Fibroblast of lung (primary cell): ENCODE results near the gene NPIPA5. TPM values are rescaled to one million over a fixed set of nuclear protein-coding genes. Genes with fewer than 3 reads are reported as not detected.
A peak's percentile ranks its signal among the peaks of the same experiment; 100 is the strongest.
"Not testable (repeated sequence)": the region's sequence is repeated elsewhere in the genome, so short reads cannot be mapped to it uniquely, and the experiment has no call there.

Source experiments
- DNase-seq, 2 donors: peaks; one replicate each; pipeline versions ENCODE4 v3.0.0 to v3.0.0-alpha.2; 2010; ENCODE audit warnings: low read depth in 2 of 2
- H2AFZ ChIP-seq: 2 replicates; pipeline ENCODE4 v1.5.1; 2012; ENCODE audit warnings: low read length, control low read depth, inconsistent platforms
- H3K27ac ChIP-seq: 2 replicates; pipeline ENCODE4 v1.5.1; 2011; ENCODE audit warnings: low read length, control low read depth; ENCODE audit not compliant: insufficient read depth
- H3K27me3 ChIP-seq: 2 replicates; pipeline ENCODE4 v1.5.1; 2011; ENCODE audit warnings: mild to moderate bottlenecking, low read length; ENCODE audit not compliant: control insufficient read depth, insufficient read depth
- H3K36me3 ChIP-seq: 2 replicates; pipeline ENCODE4 v1.5.1; 2011; ENCODE audit warnings: low read length; ENCODE audit not compliant: control insufficient read depth, insufficient read depth
- H3K4me1 ChIP-seq: 2 replicates; pipeline ENCODE4 v1.5.1; 2011; ENCODE audit warnings: low read length; ENCODE audit not compliant: control insufficient read depth, insufficient read depth; ENCODE audit errors: extremely low read depth
- H3K4me2 ChIP-seq: 2 replicates; pipeline ENCODE4 v1.5.1; 2011; ENCODE audit warnings: low read length, control low read depth; ENCODE audit not compliant: insufficient read depth; ENCODE audit errors: extremely low read depth
- H3K4me3 ChIP-seq, 4 experiments: fragments of 200-600 bp in 1 of 4; sonication (generic) in 1 of 4; replicated peaks in 1 of 4; 2 replicates each; pipeline ENCODE4 v1.5.1; 2011 to 2016; ENCODE audit warnings: low read length in 4 of 4, low read depth in 3 of 4, mild to moderate bottlenecking in 3 of 4, control low read depth in 2 of 4, inconsistent platforms in 1 of 4, mixed read lengths in 1 of 4; ENCODE audit not compliant: insufficient read depth in 1 of 4; ENCODE audit errors: control extremely low read depth in 1 of 4
- H3K79me2 ChIP-seq: 2 replicates; pipeline ENCODE4 v1.5.1; 2012; ENCODE audit warnings: mild to moderate bottlenecking, low read length, inconsistent platforms; ENCODE audit not compliant: control insufficient read depth, insufficient read depth
- H3K9ac ChIP-seq: 2 replicates; pipeline ENCODE4 v1.5.1; 2011; ENCODE audit warnings: mild to moderate bottlenecking, low read length, control low read depth; ENCODE audit not compliant: insufficient read depth
- H3K9me3 ChIP-seq: 2 replicates; pipeline ENCODE4 v1.5.1; 2012; ENCODE audit warnings: low read depth, low read length; ENCODE audit not compliant: control insufficient read depth, insufficient read depth
- H4K20me1 ChIP-seq: 2 replicates; pipeline ENCODE4 v1.5.1; 2011; ENCODE audit warnings: low read length; ENCODE audit not compliant: control insufficient read depth, insufficient read depth; ENCODE audit errors: extremely low read depth
- EZH2 ChIP-seq: IDR thresholded peaks from 2 replicates; pipeline ENCODE4 v1.5.1; 2012; ENCODE audit warnings: low read length, control low read depth, mild to moderate bottlenecking; ENCODE audit errors: missing control alignments
- polyA plus RNA-seq, 2 donors: library from polyadenylated mRNA; depleted of rRNA in 1 of 2; stranded (reverse) in 1 of 2; unstranded in 1 of 2; fragments of >200 nt; gene quantifications; 2 replicates each; pipeline ENCODE4 v1.2.1, GENCODE V29; 2011 to 2012; ENCODE audit warnings: missing spikeins in 1 of 2
- total RNA-seq: library from RNA; depleted of rRNA; stranded (reverse); fragments of >200 nt; gene quantifications from 2 replicates; pipeline ENCODE4 v1.2.1, GENCODE V29; 2014
- TF ChIP-seq, protein P1 (sequence below), 2 donors: IDR thresholded peaks in 1 of 2; conservative IDR thresholded peaks in 1 of 2; 1 replicate in 1 of 2; 2 replicates in 1 of 2; pipeline ENCODE4 v1.5.1; 2011 to 2012; ENCODE audit warnings: low read length in 2 of 2, control low read depth in 1 of 2, inconsistent platforms in 1 of 2, low read depth in 1 of 2, mild to moderate bottlenecking in 1 of 2

NPIPA5 gene
- total and polyA plus RNA-seq, 2 donors (not counting 1 experiment from before 2014, with no cell fraction given): 8.6 to 32.9 TPM

DNA sequence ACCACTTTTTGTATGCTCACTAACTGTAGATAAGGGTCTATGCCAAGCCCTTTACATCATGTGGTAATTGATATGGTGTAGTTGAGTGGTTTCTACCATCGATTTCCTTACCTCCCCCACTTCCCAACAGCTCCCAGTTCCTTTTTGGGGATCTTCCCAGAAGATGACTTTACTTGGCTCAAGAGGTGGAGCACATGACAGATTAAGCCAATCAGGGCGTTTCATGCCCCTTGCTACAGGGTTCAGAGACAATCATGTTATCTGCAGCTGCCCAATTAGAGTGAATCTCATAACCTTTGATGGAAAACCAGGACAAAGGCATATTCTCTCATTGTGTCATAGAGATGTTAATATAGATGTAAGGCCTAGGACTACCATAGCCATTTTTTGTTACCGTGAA lies 40.1 kb upstream of the NPIPA5 start:
- no peak overlapping the region for H3K4me2 ChIP-seq
- DNase-seq: peak in 1 of 2 donors; percentile 15

DNA sequence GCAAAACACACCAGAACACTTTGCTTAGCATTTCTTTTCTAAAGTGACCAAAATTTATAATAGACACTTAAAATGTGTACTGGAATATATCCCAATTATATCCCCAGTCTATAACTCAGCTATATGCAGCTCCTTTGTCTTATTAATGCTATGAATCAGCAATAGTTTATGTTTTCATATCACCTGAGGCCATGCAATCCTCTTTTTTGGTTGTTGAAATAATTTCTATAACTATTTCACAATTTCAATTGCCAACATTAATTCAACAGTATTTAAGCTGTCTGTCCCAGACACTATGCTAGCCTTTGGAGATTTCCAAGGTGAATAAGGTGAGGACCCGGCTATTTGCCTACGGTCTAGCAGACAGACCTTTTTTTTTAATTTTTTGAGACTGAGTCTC lies 39.1 kb upstream of the NPIPA5 start:
- no peak for DNase-seq
- no peak overlapping the region for H3K27ac ChIP-seq
- H3K4me2 ChIP-seq: no peak overlapping the region
- H3K79me2 ChIP-seq: no peaks in the 10 kb centered on the region
- H3K36me3 ChIP-seq: no peaks in the 10 kb centered on the region
- no peak overlapping the region for H3K9ac ChIP-seq
- H2AFZ ChIP-seq: no peak overlapping the region
- H3K27me3 ChIP-seq: no peaks in the 10 kb centered on the region
- TF ChIP-seq, protein P1, sequence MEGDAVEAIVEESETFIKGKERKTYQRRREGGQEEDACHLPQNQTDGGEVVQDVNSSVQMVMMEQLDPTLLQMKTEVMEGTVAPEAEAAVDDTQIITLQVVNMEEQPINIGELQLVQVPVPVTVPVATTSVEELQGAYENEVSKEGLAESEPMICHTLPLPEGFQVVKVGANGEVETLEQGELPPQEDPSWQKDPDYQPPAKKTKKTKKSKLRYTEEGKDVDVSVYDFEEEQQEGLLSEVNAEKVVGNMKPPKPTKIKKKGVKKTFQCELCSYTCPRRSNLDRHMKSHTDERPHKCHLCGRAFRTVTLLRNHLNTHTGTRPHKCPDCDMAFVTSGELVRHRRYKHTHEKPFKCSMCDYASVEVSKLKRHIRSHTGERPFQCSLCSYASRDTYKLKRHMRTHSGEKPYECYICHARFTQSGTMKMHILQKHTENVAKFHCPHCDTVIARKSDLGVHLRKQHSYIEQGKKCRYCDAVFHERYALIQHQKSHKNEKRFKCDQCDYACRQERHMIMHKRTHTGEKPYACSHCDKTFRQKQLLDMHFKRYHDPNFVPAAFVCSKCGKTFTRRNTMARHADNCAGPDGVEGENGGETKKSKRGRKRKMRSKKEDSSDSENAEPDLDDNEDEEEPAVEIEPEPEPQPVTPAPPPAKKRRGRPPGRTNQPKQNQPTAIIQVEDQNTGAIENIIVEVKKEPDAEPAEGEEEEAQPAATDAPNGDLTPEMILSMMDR (conservative IDR thresholded peaks at IDR 0.05 in 1 of 2, IDR thresholded peaks at IDR 0.05 in 1 of 2; ENCODE audit: low read depth in 1 of 2, low read length in 2 of 2): no peak
- no peak for TF ChIP-seq EZH2
- no peaks in the 10 kb centered on the region for H4K20me1 ChIP-seq
- H3K4me1 ChIP-seq: no peaks in the 10 kb centered on the region
- no peaks in the 10 kb centered on the region for H3K9me3 ChIP-seq
- H3K4me3 ChIP-seq: no peak overlapping the region

More for the DNA sequence above, 40.1 kb upstream of the NPIPA5 start:
- Histone ChIP-seq H2AFZ (no peak overlapping the region), H3K27ac (no peak overlapping the region), H3K79me2 (no peaks in the 10 kb centered on the region), H4K20me1 (no peaks in the 10 kb centered on the region), H3K4me3 (no peak overlapping the region), H3K36me3 (no peaks in the 10 kb centered on the region), H3K27me3 (no peaks in the 10 kb centered on the region), H3K9me3 (no peaks in the 10 kb centered on the region), H3K9ac (no peak overlapping the region), H3K4me1 (no peaks in the 10 kb centered on the region)
- no peak for TF ChIP-seq EZH2
- TF ChIP-seq, protein P1 (conservative IDR thresholded peaks at IDR 0.05 in 1 of 2, IDR thresholded peaks at IDR 0.05 in 1 of 2; ENCODE audit: low read depth in 1 of 2, low read length in 2 of 2): no peak

DNA sequence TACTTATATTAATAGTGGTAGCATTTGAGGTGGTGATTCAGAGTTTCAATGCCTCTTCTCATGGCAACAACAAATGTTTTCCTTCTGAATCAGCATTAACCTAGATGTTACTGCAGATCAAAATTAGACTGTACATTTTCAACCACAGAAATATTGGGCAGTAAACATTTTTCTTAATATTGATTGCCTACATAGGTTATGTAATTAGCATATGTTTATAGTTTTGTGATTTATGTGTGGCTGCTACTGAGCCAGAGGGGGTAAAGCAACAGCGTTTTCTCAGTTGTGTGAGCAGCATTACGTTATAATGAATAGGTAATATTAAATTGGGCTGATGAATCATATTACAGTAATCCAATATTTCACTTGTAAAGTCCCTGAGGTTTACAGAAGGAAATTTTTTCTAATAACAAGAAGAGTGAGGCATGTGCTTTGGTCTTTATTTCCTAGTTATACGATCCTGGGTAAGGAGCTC lies 37.5 kb upstream of the NPIPA5 start:
- H3K4me1 ChIP-seq: no peaks in the 10 kb centered on the region
- TF ChIP-seq EZH2: no peak
- TF ChIP-seq, protein P1 (conservative IDR thresholded peaks at IDR 0.05 in 1 of 2, IDR thresholded peaks at IDR 0.05 in 1 of 2; ENCODE audit: low read depth in 1 of 2, low read length in 2 of 2): no peak
- H3K27me3 ChIP-seq: no peaks in the 10 kb centered on the region
- H3K9me3 ChIP-seq: no peaks in the 10 kb centered on the region
- H3K27ac ChIP-seq: no peak overlapping the region
- no peak overlapping the region for H3K9ac ChIP-seq
- no peaks in the 10 kb centered on the region for H3K79me2 ChIP-seq
- no peak overlapping the region for H2AFZ ChIP-seq
- H3K4me3 ChIP-seq: no peak overlapping the region
- peak in 1 of 2 donors; percentile 63 for DNase-seq
- no peaks in the 10 kb centered on the region for H4K20me1 ChIP-seq
- no peak overlapping the region for H3K4me2 ChIP-seq
- no peaks in the 10 kb centered on the region for H3K36me3 ChIP-seq

DNA sequence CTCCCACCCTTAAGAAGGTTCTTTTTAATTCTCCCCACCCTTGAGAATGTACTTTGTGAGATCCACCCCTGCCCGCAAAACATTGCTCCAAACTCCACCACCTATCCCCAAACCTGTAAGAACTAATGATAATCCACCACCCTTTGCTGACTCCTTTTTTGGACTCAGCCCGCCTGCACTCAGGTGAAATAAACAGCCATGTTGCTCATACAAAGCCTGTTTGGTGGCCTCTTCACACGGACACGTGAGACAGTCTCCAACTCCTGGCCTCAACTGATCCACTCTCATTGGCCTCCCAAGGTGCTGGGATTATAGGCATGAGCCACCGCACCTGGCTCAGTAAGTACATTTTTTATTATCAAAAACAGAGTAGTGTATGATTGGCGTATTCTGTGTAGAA lies 31.4 kb upstream of the NPIPA5 start:
- H3K4me1 ChIP-seq: not testable (repeated sequence)

DNA sequence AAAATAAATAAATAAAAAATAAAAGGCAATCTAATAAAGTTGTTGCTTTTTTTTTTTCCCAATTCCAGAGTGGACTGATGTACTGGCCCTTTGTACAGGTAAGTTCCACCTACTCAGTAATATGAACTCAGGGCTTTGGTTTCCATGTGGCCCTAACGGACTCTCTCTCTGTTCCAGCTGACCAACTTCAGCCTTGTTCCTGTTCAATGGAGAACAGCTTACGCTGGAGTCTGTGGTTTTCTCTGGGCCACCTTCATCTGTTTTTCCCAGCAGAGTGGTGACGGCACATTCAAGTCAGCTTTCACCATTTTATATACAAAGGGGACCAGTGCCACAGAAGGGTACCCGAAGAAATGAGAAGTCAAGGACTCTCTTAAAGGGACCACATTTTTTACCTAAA lies 29.7 kb upstream of the NPIPA5 start:
- not testable (repeated sequence) for H3K9me3 ChIP-seq, H3K27ac ChIP-seq, H3K4me2 ChIP-seq, H3K9ac ChIP-seq, DNase-seq, H3K4me3 ChIP-seq, H3K79me2 ChIP-seq, H2AFZ ChIP-seq, H3K27me3 ChIP-seq, H3K36me3 ChIP-seq, H3K4me1 ChIP-seq, H4K20me1 ChIP-seq

More for the DNA sequence above, 31.4 kb upstream of the NPIPA5 start:
- H3K27ac ChIP-seq, H3K27me3 ChIP-seq, H3K9ac ChIP-seq, H3K79me2 ChIP-seq, DNase-seq, H3K36me3 ChIP-seq, H3K4me2 ChIP-seq, H3K4me3 ChIP-seq, H2AFZ ChIP-seq, H3K9me3 ChIP-seq, H4K20me1 ChIP-seq: not testable (repeated sequence)
